ENCODE results near the gene ATXN10.

ATXN10 gene

DNA sequence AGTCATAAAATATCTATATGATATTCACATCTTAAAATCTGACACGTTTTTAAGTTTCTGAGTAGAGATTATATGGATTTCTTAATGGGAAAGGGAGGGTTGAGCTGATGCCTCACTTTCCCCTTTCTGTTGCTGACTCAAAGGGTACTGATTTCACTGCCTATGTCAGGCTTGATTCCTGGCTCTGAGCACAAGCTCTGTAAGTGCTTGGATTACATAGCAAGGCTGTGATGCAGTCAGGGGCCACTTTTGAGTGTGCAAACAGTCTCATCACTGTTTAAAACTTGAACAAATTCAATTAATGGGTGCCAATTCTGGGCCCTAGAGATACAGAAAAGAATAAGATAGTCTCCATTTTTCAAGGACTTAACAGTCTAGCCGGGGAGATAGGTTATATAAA, 14.4 kb downstream of the ATXN10 start:
- H3K4me1 ChIP-seq: peaks cover 55% of the 10 kb centered on the region
- H3K4me2 ChIP-seq: no peak overlapping the region
- no peak for TF ChIP-seq Cebpa-rat (IDR thresholded peaks at IDR 0.05)
- H3K4me3 ChIP-seq: no peak overlapping the region
- H3K36me3 ChIP-seq: peaks cover 19% of the 10 kb centered on the region
- H3K27ac ChIP-seq: no peak overlapping the region
- peaks cover 100% of the 10 kb centered on the region for H4K20me1 ChIP-seq
- H3K9me3 ChIP-seq: no peaks in the 10 kb centered on the region
- no peak overlapping the region for H3K9ac ChIP-seq
- H3K27me3 ChIP-seq: no peaks in the 10 kb centered on the region

- Histone ChIP-seq H3K4me2 (no peak overlapping the region), H4K20me1 (peaks cover 100% of the 10 kb centered on the region), H3K27ac (no peak overlapping the region), H3K36me3 (peaks cover 28% of the 10 kb centered on the region), H3K9me3 (no peaks in the 10 kb centered on the region), H3K9ac (no peak overlapping the region), H3K27me3 (no peaks in the 10 kb centered on the region), H3K4me1 (peaks cover 51% of the 10 kb centered on the region), H3K4me3 (no peak overlapping the region)
- TF ChIP-seq Cebpa-rat (IDR thresholded peaks at IDR 0.05): no peak
These were observed 15.2 kb downstream of the ATXN10 start for GRCh38 chr22:45686836-45687235.

DNA sequence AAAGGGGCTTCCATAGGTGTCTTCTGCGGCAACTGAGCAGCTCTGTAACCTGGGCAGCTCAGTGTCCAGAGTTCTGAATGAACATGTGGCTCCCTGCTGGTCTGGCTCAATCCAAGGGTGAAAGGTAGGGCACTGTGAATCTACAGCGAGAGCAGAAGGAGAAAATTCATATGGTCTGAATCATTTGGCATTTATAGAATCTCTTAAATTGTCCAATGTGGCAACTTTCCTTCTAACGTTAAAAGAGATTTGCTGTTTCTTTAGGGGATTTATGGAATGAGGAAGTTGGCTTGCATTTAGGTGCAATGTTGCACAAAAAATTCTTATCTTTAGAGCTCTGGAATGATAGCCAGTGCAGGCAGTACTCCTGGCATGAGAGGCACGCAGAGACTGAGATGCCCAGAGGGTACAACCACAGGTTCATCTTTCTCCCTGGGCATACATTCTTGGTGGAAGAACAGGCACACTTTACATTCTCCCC, 17.0 kb downstream of the ATXN10 start:
- Histone ChIP-seq H3K27me3 (no peaks in the 10 kb centered on the region), H4K20me1 (peaks cover 91% of the 10 kb centered on the region), H3K9me3 (no peaks in the 10 kb centered on the region), H3K27ac (no peak overlapping the region), H3K9ac (no peak overlapping the region), H3K4me2 (no peak overlapping the region), H3K36me3 (peaks cover 45% of the 10 kb centered on the region), H3K4me1 (peaks cover 33% of the 10 kb centered on the region), H3K4me3 (no peak overlapping the region)
- TF ChIP-seq Cebpa-rat (IDR thresholded peaks at IDR 0.05): no peak

GRCh38 chr22:45689211-45689610, 17.6 kb downstream of the ATXN10 start:
- Histone ChIP-seq H3K4me1 (peaks cover 27% of the 10 kb centered on the region), H3K36me3 (peaks cover 51% of the 10 kb centered on the region), H3K4me2 (no peak overlapping the region), H3K9ac (no peak overlapping the region), H3K9me3 (no peaks in the 10 kb centered on the region), H4K20me1 (peaks cover 86% of the 10 kb centered on the region), H3K27ac (no peak overlapping the region), H3K4me3 (no peak overlapping the region), H3K27me3 (no peaks in the 10 kb centered on the region)
- no peak for TF ChIP-seq Cebpa-rat (IDR thresholded peaks at IDR 0.05)

DNA sequence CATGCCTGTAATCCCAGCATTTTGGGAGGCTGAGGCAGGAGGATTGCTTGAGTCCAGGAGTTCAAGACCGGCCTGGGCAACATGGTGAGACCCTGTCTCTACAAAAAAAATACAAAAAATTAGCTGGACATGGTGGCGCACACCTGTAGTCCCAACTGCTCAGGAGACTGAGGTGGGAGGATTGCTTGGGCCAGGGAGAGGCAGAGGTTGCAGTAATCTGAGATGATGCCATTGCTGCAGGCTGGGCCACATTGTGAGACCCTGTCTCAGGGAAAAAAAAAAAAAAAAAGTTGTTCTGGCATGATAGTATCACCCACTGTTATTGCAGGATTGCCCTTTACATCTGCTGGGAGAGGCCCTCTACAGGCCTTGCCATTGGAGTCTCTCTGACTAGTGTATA, 18.4 kb downstream of the ATXN10 start:
- H3K36me3 ChIP-seq: peaks cover 57% of the 10 kb centered on the region
- H3K4me1 ChIP-seq: peaks cover 20% of the 10 kb centered on the region
- peaks cover 78% of the 10 kb centered on the region for H4K20me1 ChIP-seq
- peak overlapping the region; percentile 33; the same call in 1 of the 2 replicates for H3K4me2 ChIP-seq
- no peaks in the 10 kb centered on the region for H3K27me3 ChIP-seq
- H3K9me3 ChIP-seq: no peaks in the 10 kb centered on the region
- TF ChIP-seq Cebpa-rat (IDR thresholded peaks at IDR 0.05): no peak
- no peak overlapping the region for H3K27ac ChIP-seq
- H3K9ac ChIP-seq: no peak overlapping the region
- H3K4me3 ChIP-seq: no peak overlapping the region

- no peak overlapping the region for H3K9ac ChIP-seq
- peaks cover 73% of the 10 kb centered on the region for H3K36me3 ChIP-seq
- H3K4me1 ChIP-seq: peaks cover 35% of the 10 kb centered on the region
- peaks cover 76% of the 10 kb centered on the region for H4K20me1 ChIP-seq
- H3K4me3 ChIP-seq: no peak overlapping the region
- H3K9me3 ChIP-seq: no peaks in the 10 kb centered on the region
- TF ChIP-seq Cebpa-rat (IDR thresholded peaks at IDR 0.05): no peak
- no peaks in the 10 kb centered on the region for H3K27me3 ChIP-seq
- H3K4me2 ChIP-seq: no peak overlapping the region
- H3K27ac ChIP-seq: no peak overlapping the region
These were observed 20.9 kb downstream of the ATXN10 start for GRCh38 chr22:45692549-45692948.

GRCh38 chr22:45693835-45694234, 22.2 kb downstream of the ATXN10 start:
- Histone ChIP-seq H4K20me1 (peaks cover 75% of the 10 kb centered on the region), H3K9me3 (no peaks in the 10 kb centered on the region), H3K9ac (no peak overlapping the region), H3K36me3 (peaks cover 85% of the 10 kb centered on the region), H3K27me3 (no peaks in the 10 kb centered on the region), H3K27ac (no peak overlapping the region), H3K4me3 (no peak overlapping the region), H3K4me2 (no peak overlapping the region), H3K4me1 (peaks cover 35% of the 10 kb centered on the region)
- no peak for TF ChIP-seq Cebpa-rat (IDR thresholded peaks at IDR 0.05)

DNA sequence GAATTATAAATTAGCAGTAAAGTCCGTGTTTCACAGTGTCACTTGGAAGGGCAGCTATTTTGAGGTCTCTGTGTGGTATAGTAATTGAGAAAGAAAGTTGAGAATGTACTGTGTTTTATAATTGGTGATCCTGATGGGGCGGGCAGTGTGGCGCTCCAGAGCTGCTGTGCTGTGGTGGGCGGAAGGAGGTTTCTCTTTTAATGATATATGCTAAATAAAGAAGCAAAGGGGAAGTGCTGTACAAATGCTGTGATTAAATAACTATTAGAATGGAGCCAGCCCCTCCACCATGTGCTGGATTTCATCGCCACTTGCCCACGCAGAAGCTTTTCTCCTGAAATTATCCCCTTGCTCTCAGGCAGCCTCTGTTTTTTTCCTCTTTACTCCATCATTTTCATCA, 24.6 kb downstream of the ATXN10 start:
- H3K4me1 ChIP-seq: peaks cover 17% of the 10 kb centered on the region
- no peak for TF ChIP-seq Cebpa-rat (IDR thresholded peaks at IDR 0.05)
- H3K9me3 ChIP-seq: no peaks in the 10 kb centered on the region
- H3K4me2 ChIP-seq: peak overlapping the region; percentile 44
- H3K4me3 ChIP-seq: no peak overlapping the region
- H3K36me3 ChIP-seq: peaks cover 84% of the 10 kb centered on the region
- no peak overlapping the region for H3K9ac ChIP-seq
- H4K20me1 ChIP-seq: peaks cover 70% of the 10 kb centered on the region
- H3K27me3 ChIP-seq: no peaks in the 10 kb centered on the region
- no peak overlapping the region; the same call in 1 of the 2 replicates for H3K27ac ChIP-seq

DNA sequence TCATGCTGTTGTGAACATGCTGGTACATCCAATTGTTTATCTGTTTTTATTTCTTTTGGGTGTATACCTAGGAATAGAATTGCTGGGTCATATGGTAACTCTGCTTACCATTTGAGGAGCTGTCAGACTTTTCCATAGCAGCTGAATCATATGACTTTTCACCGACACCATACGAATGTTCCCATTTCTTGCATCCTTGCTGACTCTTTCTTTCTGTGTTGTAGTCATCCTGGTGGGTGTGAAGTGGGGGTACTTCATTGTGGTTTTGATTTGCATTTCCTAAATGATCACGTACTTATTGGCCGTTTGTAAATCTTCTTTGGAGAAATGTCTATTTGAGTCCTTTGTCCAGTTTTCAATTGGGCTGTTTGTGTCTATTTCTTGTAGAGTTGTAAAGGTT, 26.5 kb downstream of the ATXN10 start:
- peaks cover 57% of the 10 kb centered on the region for H4K20me1 ChIP-seq

GRCh38 chr22:45702981-45703380, 31.3 kb downstream of the ATXN10 start:
- Histone ChIP-seq H3K9me3 (peaks cover 8% of the 10 kb centered on the region; the same call in 1 of the 2 replicates), H3K9ac (no peak overlapping the region), H3K4me1 (no peaks in the 10 kb centered on the region; the same call in 1 of the 2 replicates), H4K20me1 (peaks cover 47% of the 10 kb centered on the region), H3K36me3 (peaks cover 92% of the 10 kb centered on the region), H3K4me2 (no peak overlapping the region), H3K27ac (no peak overlapping the region), H3K4me3 (no peak overlapping the region), H3K27me3 (no peaks in the 10 kb centered on the region)
- TF ChIP-seq Cebpa-rat (IDR thresholded peaks at IDR 0.05): no peak

More for the DNA sequence above, 26.5 kb downstream of the ATXN10 start:
- peaks cover 84% of the 10 kb centered on the region for H3K36me3 ChIP-seq
- H3K27me3 ChIP-seq: no peaks in the 10 kb centered on the region
- H3K9me3 ChIP-seq: no peaks in the 10 kb centered on the region
- H3K4me1 ChIP-seq: peaks cover 16% of the 10 kb centered on the region
- H3K4me2 ChIP-seq: no peak overlapping the region
- H3K27ac ChIP-seq: no peak overlapping the region
- H3K4me3 ChIP-seq: no peak overlapping the region
- H3K9ac ChIP-seq: no peak overlapping the region
- TF ChIP-seq Cebpa-rat (IDR thresholded peaks at IDR 0.05): no peak

GRCh38 chr22:45703758-45704157, 32.1 kb downstream of the ATXN10 start:
- Histone ChIP-seq H3K36me3 (peaks cover 92% of the 10 kb centered on the region), H3K4me3 (no peak overlapping the region), H3K9me3 (peaks cover 8% of the 10 kb centered on the region; the same call in 1 of the 2 replicates), H3K9ac (no peak overlapping the region), H3K27me3 (no peaks in the 10 kb centered on the region), H3K27ac (no peak overlapping the region), H4K20me1 (peaks cover 44% of the 10 kb centered on the region), H3K4me1 (no peaks in the 10 kb centered on the region; the same call in 1 of the 2 replicates), H3K4me2 (no peak overlapping the region)
- TF ChIP-seq Cebpa-rat (IDR thresholded peaks at IDR 0.05): no peak

Data from BLaER1 (cell line).